HEK293 (cell line): ENCODE data around the gene SNX17.
A peak's percentile ranks its signal among the peaks of the same experiment; 100 is the strongest.

Experiments used
- CTCF ChIA-PET: fragments of 350-600 bp; formaldehyde crosslinking; extraction: SDS; loops from one replicate; lab custom pipeline; 2021; ENCODE audit warnings: antibody characterized with exemption; lab: Yijun Ruan, JAX
- POLR2A ChIA-PET: fragments of 300-600 bp; formaldehyde crosslinking; extraction: SDS; loops from one replicate; lab custom pipeline; 2020; ENCODE audit warnings: antibody characterized with exemption, inconsistent platforms; lab: Yijun Ruan, JAX
- H3K27ac ChIP-seq: fragments of 200-500 bp; sonication (Bioruptor generic); 2 replicates; pipeline ENCODE4 v1.5.1; 2014; ENCODE audit warnings: low read depth, low read length, control low read depth, inconsistent platforms; ENCODE audit errors: extremely low read depth
- H3K36me3 ChIP-seq, 2 experiments: fragments of 200-500 bp in 1 of 2; sonication (Bioruptor generic) in 1 of 2; 1 replicate in 1 of 2; 2 replicates in 1 of 2; pipeline ENCODE4 v1.5.1; 2014 to 2017; ENCODE audit warnings: inconsistent platforms in 2 of 2, low read length in 2 of 2; ENCODE audit not compliant: control insufficient read depth in 2 of 2, insufficient read depth in 1 of 2
- H3K4me1 ChIP-seq: fragments of 200-500 bp; sonication (Bioruptor generic); 2 replicates; pipeline ENCODE4 v1.5.1; 2014; ENCODE audit warnings: mild to moderate bottlenecking, low read length, inconsistent platforms; ENCODE audit not compliant: control insufficient read depth, insufficient read depth
- H3K4me3 ChIP-seq: 2 replicates; pipeline ENCODE4 v1.5.1; 2011; ENCODE audit warnings: low read depth, mild to moderate bottlenecking, control low read depth, low read length, moderate library complexity
- H3K9me3 ChIP-seq: fragments of 200-500 bp; sonication (Bioruptor generic); 2 replicates; pipeline ENCODE4 v1.5.1; 2014; ENCODE audit warnings: low read depth, low read length, inconsistent platforms; ENCODE audit not compliant: control insufficient read depth, insufficient read depth
- MYNN ChIP-seq: fragments of 450-650 bp; formaldehyde crosslinking; IDR thresholded peaks from 2 replicates; pipeline ENCODE4 v1.5.1; 2016; ENCODE audit warnings: missing biosample characterization, missing genetic modification characterization, borderline replicate concordance
- SP2 ChIP-seq: fragments of 450-650 bp; formaldehyde crosslinking; IDR thresholded peaks from 2 replicates; pipeline ENCODE4 v1.5.1; 2016; ENCODE audit warnings: missing biosample characterization, missing genetic modification characterization
- TSHZ1 ChIP-seq: fragments of 450-650 bp; formaldehyde crosslinking; IDR thresholded peaks from 2 replicates; pipeline ENCODE4 v1.5.1; 2016; ENCODE audit warnings: missing biosample characterization, missing genetic modification characterization, borderline replicate concordance
- YY1 ChIP-seq: fragments of 450-650 bp; formaldehyde crosslinking; IDR thresholded peaks from 2 replicates; pipeline ENCODE4 v1.5.1; 2018; ENCODE audit warnings: missing biosample characterization, missing genetic modification characterization
- YY2 ChIP-seq: fragments of 450-650 bp; formaldehyde crosslinking; IDR thresholded peaks from 2 replicates; pipeline ENCODE4 v1.5.1; 2016; ENCODE audit warnings: missing biosample characterization, missing genetic modification characterization
- ZBTB21 ChIP-seq: fragments of 450-650 bp; formaldehyde crosslinking; IDR thresholded peaks from 2 replicates; pipeline ENCODE4 v1.5.1; 2017; ENCODE audit warnings: missing biosample characterization, missing genetic modification characterization
- ZBTB7A ChIP-seq: fragments of 450-650 bp; formaldehyde crosslinking; IDR thresholded peaks from 2 replicates; pipeline ENCODE4 v1.5.1; 2016; ENCODE audit warnings: low read depth, missing biosample characterization, missing genetic modification characterization
- ZEB2 ChIP-seq: fragments of 450-650 bp; formaldehyde crosslinking; IDR thresholded peaks from 2 replicates; pipeline ENCODE4 v1.5.1; 2016; ENCODE audit warnings: missing biosample characterization, missing genetic modification characterization
- ZFHX2 ChIP-seq: fragments of 450-650 bp; formaldehyde crosslinking; conservative IDR thresholded peaks from 2 replicates; pipeline ENCODE4 v1.5.1; 2016; ENCODE audit warnings: missing biosample characterization, missing genetic modification characterization
- ZNF114 ChIP-seq: fragments of 450-650 bp; formaldehyde crosslinking; IDR thresholded peaks from 2 replicates; pipeline ENCODE4 v1.5.0; 2017; ENCODE audit warnings: missing biosample characterization, missing genetic modification characterization
- ZNF155 ChIP-seq: fragments of 450-650 bp; formaldehyde crosslinking; IDR thresholded peaks from 2 replicates; pipeline ENCODE4 v1.5.1; 2016; ENCODE audit warnings: missing biosample characterization, missing genetic modification characterization
- ZNF157 ChIP-seq: fragments of 450-650 bp; formaldehyde crosslinking; IDR thresholded peaks from 2 replicates; pipeline ENCODE4 v1.5.1; 2016; ENCODE audit warnings: missing biosample characterization, missing genetic modification characterization
- ZNF211 ChIP-seq: fragments of 450-650 bp; formaldehyde crosslinking; IDR thresholded peaks from 2 replicates; pipeline ENCODE4 v1.5.1; 2016; ENCODE audit warnings: low read depth, missing biosample characterization, missing genetic modification characterization
- ZNF335 ChIP-seq: fragments of 450-650 bp; formaldehyde crosslinking; conservative IDR thresholded peaks from 2 replicates; pipeline ENCODE4 v1.5.1; 2016; ENCODE audit warnings: missing biosample characterization, missing genetic modification characterization
- ZNF366 ChIP-seq: fragments of 450-650 bp; formaldehyde crosslinking; conservative IDR thresholded peaks from 2 replicates; pipeline ENCODE4 v1.5.1; 2016; ENCODE audit warnings: missing biosample characterization, missing genetic modification characterization
- ZNF404 ChIP-seq: fragments of 450-650 bp; formaldehyde crosslinking; IDR thresholded peaks from 2 replicates; pipeline ENCODE4 v1.5.1; 2017; ENCODE audit warnings: missing biosample characterization, missing genetic modification characterization
- ZNF416 ChIP-seq: fragments of 450-650 bp; formaldehyde crosslinking; IDR thresholded peaks from 2 replicates; pipeline ENCODE4 v1.5.1; 2016; ENCODE audit warnings: missing biosample characterization, missing genetic modification characterization
- ZNF488 ChIP-seq: fragments of 450-650 bp; formaldehyde crosslinking; IDR thresholded peaks from 2 replicates; pipeline ENCODE4 v1.5.1; 2016; ENCODE audit warnings: missing biosample characterization, missing genetic modification characterization
- ZNF621 ChIP-seq: fragments of 450-650 bp; formaldehyde crosslinking; IDR thresholded peaks from 2 replicates; pipeline ENCODE4 v1.5.1; 2017; ENCODE audit warnings: missing biosample characterization, missing genetic modification characterization
- ZNF623 ChIP-seq: fragments of 450-650 bp; formaldehyde crosslinking; IDR thresholded peaks from 2 replicates; pipeline ENCODE4 v1.5.1; 2016; ENCODE audit warnings: missing biosample characterization, missing genetic modification characterization
- ZNF626 ChIP-seq: fragments of 450-650 bp; sonication (Bioruptor Pico); formaldehyde crosslinking; IDR thresholded peaks from 2 replicates; pipeline ENCODE4 v1.5.1; 2018; ENCODE audit warnings: missing biosample characterization, missing genetic modification characterization, inconsistent platforms
- ZNF639 ChIP-seq: fragments of 450-650 bp; formaldehyde crosslinking; IDR thresholded peaks from 2 replicates; pipeline ENCODE4 v1.5.1; 2016; ENCODE audit warnings: missing biosample characterization, missing genetic modification characterization
- ZNF747 ChIP-seq: fragments of 450-650 bp; formaldehyde crosslinking; IDR thresholded peaks from 2 replicates; pipeline ENCODE4 v1.5.1; 2016; ENCODE audit warnings: missing biosample characterization, missing genetic modification characterization
- ZNF768 ChIP-seq: fragments of 450-650 bp; formaldehyde crosslinking; IDR thresholded peaks from 2 replicates; pipeline ENCODE4 v1.5.1; 2018; ENCODE audit warnings: missing biosample characterization, mild to moderate bottlenecking, missing genetic modification characterization
- ZNF837 ChIP-seq: fragments of 450-650 bp; formaldehyde crosslinking; IDR thresholded peaks from 2 replicates; pipeline ENCODE4 v1.5.1; 2016; ENCODE audit warnings: missing biosample characterization, missing genetic modification characterization
- ZNF843 ChIP-seq: fragments of 450-650 bp; formaldehyde crosslinking; IDR thresholded peaks from 2 replicates; pipeline ENCODE4 v1.5.1; 2016; ENCODE audit warnings: missing biosample characterization, missing genetic modification characterization

Gene SNX17

GRCh38 chr2:27320958-27321543, 49.4 kb upstream of the SNX17 start (continued):
- TF ChIP-seq TSHZ1 (peak; percentile 79), ZNF768 (no peak), ZBTB21 (tag by site-specific recombination) (0 out of 2 replicates have a peak, but pooled peaks have one; percentile 31)

- ChIA-PET POLR2A (interaction anchor here (0.6 to 1.8 kb wide), 12 partner anchors 9 to 260 kb away, joined by 3 to 6 read pairs (median 3); partner anchors contain the start of genes GTF3C2, NRBP1, UCN and ZNF512), CTCF (interaction anchor here (0.6 to 6.5 kb wide), 5 partner anchors 10 to 1079 kb away, joined by 3 to 50 read pairs (median 5); partner anchors contain the start of gene EIF2B4)
- Histone ChIP-seq H3K4me3 (peak overlapping the region; percentile 76), H3K27ac (peak overlapping the region; percentile 6; the same call in 1 of the 2 replicates), H3K9me3 (no peaks in the 10 kb centered on the region)
- TF ChIP-seq ZBTB7A (tag by site-specific recombination) (no peak), ZNF335 (tag by site-specific recombination) (peak; percentile 36; the same call in 1 of the 2 replicates)
- TF ChIP-seq, all 188 proteins: peak for 1
- Histone ChIP-seq H3K4me1 (peaks cover 9% of the 10 kb centered on the region), H3K36me3 (peaks cover 0 to 21% of the 10 kb centered on the region in 2 experiments; a peak in 2 of 3 replicates)
Measured at GRCh38 chr2:27322301-27322765, 48.1 kb upstream of the SNX17 start.

GRCh38 chr2:27322766-27323595, 47.4 kb upstream of the SNX17 start, which contains the start of gene MPV17:
MPV17 (minus strand) TSS chr2:27323097; CDS start chr2:27322517, 580 bp downstream.
- Histone ChIP-seq H3K4me1 (peaks cover 6% of the 10 kb centered on the region; the same call in 1 of the 2 replicates), H3K4me3 (peak within 1 kb of the TSS; percentile 76), H3K9me3 (no peaks in the 10 kb centered on the region), H3K36me3 (peaks cover 6 to 24% of the 10 kb centered on the region in 2 experiments; a peak in 2 of 3 replicates), H3K27ac (peak within 1 kb of the TSS; percentile 82)
- ChIA-PET CTCF (interaction anchor here (0.6 to 6.5 kb wide), 9 partner anchors 9 to 242 kb away, joined by 3 to 50 read pairs (median 3); partner anchors contain the start of genes EIF2B4 and SNX17), POLR2A (interaction anchor here (0.9 to 1.8 kb wide), 15 partner anchors 9 to 260 kb away, joined by 3 to 7 read pairs (median 3); partner anchors contain the start of genes GTF3C2, NRBP1, UCN and ZNF512)
- TF ChIP-seq ZFHX2 (peak; percentile 50), ZNF366 (no peak), YY1 (tag by site-specific recombination) (peak; percentile 49; the same call in 1 of the 2 replicates), ZNF626 (tag by site-specific recombination) (no peak), ZNF768 (no peak), ZNF621 (tag by site-specific recombination) (no peak), ZNF843 (tag by site-specific recombination) (no peak), SP2 (tag by site-specific recombination) (peak; percentile 79), ZNF747 (tag by site-specific recombination) (no peak), ZEB2 (0 out of 2 replicates have a peak, but pooled peaks have one; percentile 30), ZNF157 (tag by site-specific recombination) (no peak), ZNF114 (tag by site-specific recombination) (no peak), ZNF211 (tag by site-specific recombination) (no peak), MYNN (tag by site-specific recombination) (no peak), ZNF404 (tag by site-specific recombination) (no peak), ZNF623 (tag by site-specific recombination) (no peak), ZNF416 (tag by site-specific recombination) (no peak), ZNF639 (tag by site-specific recombination) (no peak), ZNF837 (tag by site-specific recombination) (no peak), YY2 (tag by site-specific recombination) (0 out of 2 replicates have a peak, but pooled peaks have one; percentile 18), ZNF155 (no peak), ZNF488 (tag by site-specific recombination) (no peak)
